ENCODE data around the gene PCDH9. TPM values are rescaled to one million over a fixed set of nuclear protein-coding genes. Genes with fewer than 3 reads are reported as not detected.
"Not testable (repeated sequence)": the region's sequence is repeated elsewhere in the genome, so short reads cannot be mapped to it uniquely, and the experiment has no call there.

PCDH9 gene
- total RNA-seq, 4 donors from 2014 or later = 2.8 to 22.4 (median 12.9) TPM

DNA sequence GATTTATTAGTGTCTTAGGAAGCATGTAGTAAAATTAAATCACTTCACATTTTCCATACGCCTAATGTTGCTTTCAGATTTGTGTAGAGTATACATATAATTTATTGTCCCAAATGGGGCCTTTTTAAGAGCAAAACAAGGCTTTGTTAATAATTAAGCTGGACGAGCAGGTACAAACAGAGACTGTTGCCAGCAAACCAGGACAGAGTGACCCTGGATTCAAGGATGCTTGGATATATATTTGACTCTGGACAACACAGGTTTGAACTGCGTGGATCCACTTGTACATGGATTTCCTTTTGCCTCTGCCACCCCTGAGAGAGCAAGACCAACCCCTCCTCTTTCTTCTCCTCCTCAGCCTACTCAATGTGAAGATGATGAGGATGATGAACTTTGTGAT lies 454.9 kb downstream of the PCDH9 start:
- no peaks in the 10 kb centered on the region for H3K4me1 ChIP-seq
- H3K27me3 ChIP-seq = no peaks in the 10 kb centered on the region
- WGBS, 2 donors = 86 to 89% methylated on average over 3 of the region's 3 CpGs
- H3K9me3 ChIP-seq = no peaks in the 10 kb centered on the region
- H3K36me3 ChIP-seq = no peaks in the 10 kb centered on the region
- intact Hi-C loops (cut with DNase I) = no loop called here
- no peak for TF ChIP-seq POLR2A (IDR thresholded peaks at IDR 0.05)
- TF ChIP-seq, protein P1, sequence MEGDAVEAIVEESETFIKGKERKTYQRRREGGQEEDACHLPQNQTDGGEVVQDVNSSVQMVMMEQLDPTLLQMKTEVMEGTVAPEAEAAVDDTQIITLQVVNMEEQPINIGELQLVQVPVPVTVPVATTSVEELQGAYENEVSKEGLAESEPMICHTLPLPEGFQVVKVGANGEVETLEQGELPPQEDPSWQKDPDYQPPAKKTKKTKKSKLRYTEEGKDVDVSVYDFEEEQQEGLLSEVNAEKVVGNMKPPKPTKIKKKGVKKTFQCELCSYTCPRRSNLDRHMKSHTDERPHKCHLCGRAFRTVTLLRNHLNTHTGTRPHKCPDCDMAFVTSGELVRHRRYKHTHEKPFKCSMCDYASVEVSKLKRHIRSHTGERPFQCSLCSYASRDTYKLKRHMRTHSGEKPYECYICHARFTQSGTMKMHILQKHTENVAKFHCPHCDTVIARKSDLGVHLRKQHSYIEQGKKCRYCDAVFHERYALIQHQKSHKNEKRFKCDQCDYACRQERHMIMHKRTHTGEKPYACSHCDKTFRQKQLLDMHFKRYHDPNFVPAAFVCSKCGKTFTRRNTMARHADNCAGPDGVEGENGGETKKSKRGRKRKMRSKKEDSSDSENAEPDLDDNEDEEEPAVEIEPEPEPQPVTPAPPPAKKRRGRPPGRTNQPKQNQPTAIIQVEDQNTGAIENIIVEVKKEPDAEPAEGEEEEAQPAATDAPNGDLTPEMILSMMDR (IDR thresholded peaks at IDR 0.05) = no peak
- no peak overlapping the region for H3K27ac ChIP-seq
- H3K4me3 ChIP-seq (replicated peaks in 1 of 3) = no peak overlapping the region
- no peak for DNase-seq

DNA sequence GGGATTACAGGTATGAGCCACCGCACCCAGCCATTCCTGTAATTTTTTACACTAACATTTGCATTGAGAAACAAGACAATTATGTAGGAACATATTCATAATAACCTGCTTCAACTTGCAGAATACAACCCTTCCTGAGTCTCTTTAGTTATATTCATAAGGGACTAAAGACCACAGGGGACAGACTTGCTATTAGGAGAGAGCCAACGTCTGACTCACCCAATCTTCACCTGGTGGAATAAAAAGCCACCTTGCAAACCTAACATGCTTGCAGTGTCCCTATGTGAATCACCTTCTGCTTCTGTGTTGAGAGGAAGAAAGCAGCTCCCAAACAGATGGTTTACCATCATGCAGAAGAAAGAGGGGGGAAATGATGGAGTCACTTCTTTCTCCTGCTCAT lies 456.1 kb downstream of the PCDH9 start:
- intact Hi-C loops (cut with DNase I) = no loop called here
- Histone ChIP-seq H3K4me1 (no peaks in the 10 kb centered on the region), H3K27ac (no peak overlapping the region), H3K9me3 (no peaks in the 10 kb centered on the region), H3K4me3 (replicated peaks in 1 of 3) (no peak overlapping the region), H3K27me3 (no peaks in the 10 kb centered on the region), H3K36me3 (no peaks in the 10 kb centered on the region)
- 88 to 94% methylated on average over 2 of the region's 2 CpGs for WGBS, 2 donors
- TF ChIP-seq, protein P1 (IDR thresholded peaks at IDR 0.05) = no peak
- no peak for TF ChIP-seq POLR2A (IDR thresholded peaks at IDR 0.05)
- no peak for DNase-seq

DNA sequence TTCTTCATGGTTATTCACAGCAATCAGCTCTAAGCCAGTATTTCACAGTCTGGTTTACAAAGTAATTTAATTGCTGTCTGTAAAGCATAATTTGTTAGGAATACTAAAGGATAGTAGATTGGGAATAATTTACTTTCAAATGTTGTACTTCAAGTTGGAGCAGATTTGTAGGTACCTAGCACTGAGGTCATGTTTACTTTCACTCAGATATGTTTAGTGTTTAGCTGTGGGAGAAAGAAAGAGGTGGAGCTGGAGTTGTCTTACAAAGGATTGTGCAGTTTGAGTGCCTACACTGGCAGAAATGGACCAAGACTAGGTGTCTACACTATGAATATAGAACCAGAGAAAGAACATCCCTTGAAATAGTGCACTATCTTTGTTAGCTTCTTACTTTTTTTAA lies 464.6 kb downstream of the PCDH9 start:
- Histone ChIP-seq H3K4me1 (no peaks in the 10 kb centered on the region), H3K27me3 (no peaks in the 10 kb centered on the region), H3K27ac (no peak overlapping the region), H3K9me3 (no peaks in the 10 kb centered on the region), H3K4me3 (replicated peaks in 1 of 3) (no peak overlapping the region), H3K36me3 (no peaks in the 10 kb centered on the region)
- intact Hi-C loops (cut with DNase I) = no loop called here
- DNase-seq = no peak
- TF ChIP-seq, protein P1 (IDR thresholded peaks at IDR 0.05) = no peak
- TF ChIP-seq POLR2A (IDR thresholded peaks at IDR 0.05) = no peak

DNA sequence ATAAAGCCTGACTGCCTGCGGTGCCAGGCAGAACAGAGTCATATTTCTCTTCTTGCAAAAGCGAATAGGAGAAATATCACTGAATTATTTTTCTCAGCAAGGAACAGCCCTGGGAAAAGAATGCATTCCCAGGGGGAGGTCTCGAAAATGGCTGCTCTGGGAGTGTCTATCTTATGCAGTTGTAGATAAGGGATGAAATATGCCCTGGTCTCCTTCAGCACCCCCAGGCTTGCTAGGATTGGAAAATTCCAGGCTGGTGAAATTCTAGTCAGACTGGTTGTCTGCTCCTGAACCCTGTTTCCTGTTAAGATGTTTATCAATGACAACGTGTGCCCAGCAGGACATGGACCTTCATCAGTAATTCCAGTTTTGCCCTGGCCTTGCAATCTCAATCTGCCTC lies 469.5 kb downstream of the PCDH9 start:
- H3K27ac ChIP-seq; H3K4me3 ChIP-seq (replicated peaks in 1 of 3); H3K27me3 ChIP-seq; H3K9me3 ChIP-seq; H3K4me1 ChIP-seq; intact Hi-C loops (cut with DNase I); H3K36me3 ChIP-seq; DNase-seq: not testable (repeated sequence)
- WGBS, 2 donors = 79 to 87% methylated on average over 4 of the region's 4 CpGs

DNA sequence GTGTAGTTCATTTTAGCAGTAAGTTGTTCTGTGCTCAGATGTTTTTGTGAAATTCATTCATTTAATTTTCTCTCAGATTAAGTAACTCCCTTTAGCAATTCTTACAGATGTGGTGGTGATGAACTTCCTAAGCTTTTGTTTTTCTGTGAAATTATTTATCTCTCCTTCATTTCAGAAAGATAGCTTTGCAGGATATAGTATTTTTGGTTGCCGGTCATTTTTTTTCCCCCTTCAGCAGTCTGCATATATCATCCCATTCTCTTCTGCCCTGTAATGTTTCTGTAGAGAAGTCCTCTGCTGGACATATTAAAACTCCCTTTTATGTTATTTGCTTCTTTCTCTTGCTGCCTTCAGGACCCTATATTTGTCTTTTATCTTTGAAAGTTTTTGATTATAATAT lies 470.2 kb downstream of the PCDH9 start:
- 89 to 96% methylated on average over 1 of the region's 1 CpG for WGBS, 2 donors
- no peak for TF ChIP-seq POLR2A (IDR thresholded peaks at IDR 0.05)
- TF ChIP-seq, protein P1 (IDR thresholded peaks at IDR 0.05) = no peak
- intact Hi-C loops (cut with DNase I) = no loop called here
- H3K36me3 ChIP-seq = no peaks in the 10 kb centered on the region
- H3K9me3 ChIP-seq = no peaks in the 10 kb centered on the region
- H3K27ac ChIP-seq = no peak overlapping the region
- no peaks in the 10 kb centered on the region for H3K27me3 ChIP-seq
- DNase-seq = no peak
- H3K4me1 ChIP-seq = no peaks in the 10 kb centered on the region
- no peak overlapping the region for H3K4me3 ChIP-seq (replicated peaks in 1 of 3)

DNA sequence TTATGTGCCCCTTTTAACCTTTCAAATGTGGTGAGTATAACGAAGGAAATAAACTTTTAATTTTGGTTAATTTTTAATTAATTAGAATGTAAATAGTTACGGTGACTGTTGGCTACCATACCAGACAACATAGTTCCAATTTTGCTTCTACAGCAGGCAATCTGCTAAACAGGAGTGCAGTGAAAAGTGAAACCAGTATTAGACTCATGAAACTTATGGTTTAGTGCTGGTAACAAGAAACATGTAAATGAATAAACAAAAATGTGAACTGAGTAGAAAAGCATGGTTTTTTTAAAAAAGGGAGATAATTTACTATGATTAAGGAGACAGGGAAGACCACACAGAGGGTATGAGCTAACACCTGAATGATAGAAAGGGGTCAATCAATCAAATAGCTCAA lies 478.4 kb downstream of the PCDH9 start:
- Histone ChIP-seq H3K36me3 (no peaks in the 10 kb centered on the region), H3K27ac (no peak overlapping the region), H3K27me3 (no peaks in the 10 kb centered on the region), H3K4me1 (no peaks in the 10 kb centered on the region), H3K4me3 (replicated peaks in 1 of 3) (no peak overlapping the region), H3K9me3 (no peaks in the 10 kb centered on the region)
- 92 to 97% methylated on average over 2 of the region's 2 CpGs for WGBS, 2 donors
- TF ChIP-seq, protein P1 (IDR thresholded peaks at IDR 0.05) = no peak
- no peak for TF ChIP-seq POLR2A (IDR thresholded peaks at IDR 0.05)
- DNase-seq = no peak
- intact Hi-C loops (cut with DNase I) = no loop called here

Measured in thyroid gland (tissue), 4 donors.